Mononuclear cell (primary cell): Measurements from ENCODE around the gene ITGB1BP1. TPM values are rescaled to one million over a fixed set of nuclear protein-coding genes. Genes with fewer than 3 reads are reported as not detected.

ENCODE experiments used
- H3K27me3 ChIP-seq: 2 replicates; pipeline ENCODE4 v1.6.0; 2011; ENCODE audit warnings: low read length, control low read depth; ENCODE audit not compliant: insufficient read depth
- H3K4me1 ChIP-seq: 2 replicates; pipeline ENCODE4 v1.5.1; 2011; ENCODE audit warnings: mild to moderate bottlenecking, low read length, control low read depth; ENCODE audit not compliant: insufficient read depth
- H3K4me3 ChIP-seq: 2 replicates; pipeline ENCODE4 v1.5.1; 2011; ENCODE audit warnings: mild to moderate bottlenecking, low read length, moderate library complexity
- H3K9me3 ChIP-seq: 2 replicates; pipeline ENCODE4 v1.5.1; 2011; ENCODE audit warnings: low read depth, mild to moderate bottlenecking, control low read depth, low read length
- total RNA-seq: library from RNA; depleted of rRNA; stranded (reverse); fragments of >200 nt; gene quantifications from one replicate; pipeline ENCODE4 v1.2.3, GENCODE V29; 2012

The ITGB1BP1 gene
- total RNA-seq, 1 donor, result 12.1 TPM

DNA sequence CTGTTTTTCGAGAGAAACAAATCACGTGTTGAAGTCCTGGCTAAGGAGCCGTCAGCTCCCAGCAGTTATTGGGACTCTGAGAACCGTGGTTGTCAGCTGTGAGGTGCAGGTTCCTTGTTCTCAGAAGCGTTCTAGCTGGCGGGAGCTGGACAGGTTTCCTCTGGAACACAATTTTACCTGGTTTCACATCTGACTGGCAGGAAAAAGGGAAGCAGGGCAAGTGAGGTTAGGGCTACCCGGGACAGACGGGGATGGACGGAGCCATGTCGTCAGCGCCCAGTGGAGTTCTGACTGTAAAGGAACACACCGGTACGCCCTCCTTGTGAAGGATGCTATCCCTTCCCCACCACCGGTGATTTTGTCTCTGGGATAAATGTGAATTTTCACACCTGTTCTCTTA is 26.1 kb downstream of the ITGB1BP1 start:
- Histone ChIP-seq H3K27me3 (no peaks in the 10 kb centered on the region), H3K4me1 (no peaks in the 10 kb centered on the region), H3K9me3 (no peaks in the 10 kb centered on the region)

DNA sequence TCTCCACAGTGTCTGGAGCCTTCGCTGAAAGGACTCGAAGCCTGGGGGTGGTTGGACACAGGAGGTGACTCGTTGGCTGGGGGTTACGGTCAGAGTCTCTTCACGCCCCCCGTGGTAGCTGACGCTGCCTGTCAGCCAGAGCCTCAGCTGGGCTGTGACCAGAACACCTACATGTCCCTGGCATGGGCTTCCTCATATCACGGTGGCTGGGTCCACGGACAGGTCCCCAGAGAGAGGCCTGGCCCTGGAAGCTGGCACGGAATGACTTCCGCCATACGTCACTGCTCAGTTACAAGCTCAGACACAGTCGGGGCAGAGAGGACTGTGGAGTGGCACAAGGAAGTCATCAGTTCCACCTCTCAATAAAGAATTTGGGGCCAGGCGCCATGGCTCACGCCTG is 28.5 kb downstream of the ITGB1BP1 start:
- Histone ChIP-seq H3K27me3 (no peaks in the 10 kb centered on the region), H3K4me1 (no peaks in the 10 kb centered on the region), H3K4me3 (no peak overlapping the region), H3K9me3 (no peaks in the 10 kb centered on the region)

More for the DNA sequence above, 26.1 kb downstream of the ITGB1BP1 start:
- no peak overlapping the region for H3K4me3 ChIP-seq

DNA sequence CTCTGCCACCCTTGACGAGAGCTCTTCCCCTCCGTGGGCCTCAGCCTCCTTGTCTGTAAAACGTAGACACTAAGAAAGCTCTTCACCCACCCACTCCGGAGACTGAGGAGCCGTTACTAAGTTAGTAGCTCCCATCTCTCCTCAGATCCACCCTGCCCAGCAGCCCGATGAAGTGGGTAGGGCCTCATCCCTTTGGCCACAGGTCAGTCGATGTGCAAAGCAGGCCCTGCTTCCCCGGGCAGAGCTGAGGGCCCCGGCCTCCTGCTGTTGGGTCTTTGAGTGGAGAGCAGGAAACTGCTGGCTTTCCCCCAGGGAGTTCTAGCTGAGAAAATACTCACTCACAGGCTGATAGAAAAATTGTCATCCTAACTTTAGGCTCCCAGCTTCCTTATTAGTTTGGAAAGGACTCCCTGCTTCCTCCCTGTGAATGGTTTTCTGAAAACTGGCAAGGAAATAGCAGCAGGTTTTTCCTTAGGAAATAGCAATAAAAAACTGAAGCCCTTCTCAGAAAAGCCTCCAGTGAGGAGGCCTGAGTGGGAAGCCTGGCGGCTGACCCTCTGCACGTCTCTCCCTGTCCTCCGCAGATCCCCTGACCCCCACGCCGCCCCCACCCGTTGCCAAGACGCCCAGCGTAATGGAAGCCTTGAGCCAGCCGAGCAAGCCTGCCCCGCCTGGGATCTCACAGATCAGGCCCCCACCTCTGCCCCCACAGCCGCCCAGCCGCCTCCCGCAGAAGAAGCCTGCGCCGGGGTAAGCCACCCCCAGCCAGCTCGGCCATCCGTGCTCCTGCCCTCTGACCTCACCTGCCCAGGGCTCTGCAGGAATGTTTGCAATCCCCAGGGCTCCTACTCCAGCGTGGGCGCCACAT is 30.2 kb downstream of the ITGB1BP1 start:
- H3K27me3 ChIP-seq, result no peaks in the 10 kb centered on the region
- no peaks in the 10 kb centered on the region for H3K9me3 ChIP-seq
- H3K4me3 ChIP-seq, result no peak overlapping the region
- no peaks in the 10 kb centered on the region for H3K4me1 ChIP-seq

DNA sequence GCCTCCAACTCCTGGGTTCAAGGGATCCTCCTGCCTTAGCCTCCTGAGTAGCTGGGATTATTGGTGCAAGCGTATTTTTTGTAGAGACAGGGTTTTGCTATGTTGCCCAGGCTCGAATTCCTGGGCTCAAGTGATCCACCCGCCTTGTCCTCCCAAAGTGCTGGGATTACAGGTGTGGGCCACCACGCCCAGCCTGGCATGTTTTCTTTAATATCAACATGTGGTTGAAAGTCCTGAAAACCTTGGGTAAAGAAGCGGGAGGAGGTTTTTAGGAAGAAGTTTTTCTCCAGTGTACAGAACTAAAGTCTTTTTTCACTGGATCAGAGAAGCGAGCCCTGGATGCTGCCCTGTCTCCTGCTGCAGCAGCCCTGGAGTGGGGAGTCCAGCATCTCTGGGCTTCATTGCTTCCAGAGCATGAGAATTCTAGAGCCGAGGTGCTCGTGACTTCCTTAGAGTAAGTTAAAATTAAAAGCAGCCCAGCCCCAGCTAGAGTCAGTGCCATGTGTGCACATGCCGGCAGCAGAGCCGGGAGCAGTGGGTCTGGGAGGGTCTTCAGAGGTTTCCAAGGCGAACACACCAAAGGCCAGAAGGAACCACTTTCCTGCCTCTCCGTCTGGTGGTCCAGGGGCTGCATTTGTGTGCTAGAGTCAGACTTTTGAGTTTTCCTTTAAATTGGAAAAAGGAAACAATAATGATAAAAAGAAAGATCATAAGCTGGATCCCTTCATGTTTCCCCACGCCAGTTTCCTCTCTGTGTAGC is 31.2 kb downstream of the ITGB1BP1 start:
- no peaks in the 10 kb centered on the region for H3K9me3 ChIP-seq
- H3K4me1 ChIP-seq, result no peaks in the 10 kb centered on the region
- no peaks in the 10 kb centered on the region for H3K27me3 ChIP-seq
- H3K4me3 ChIP-seq, result no peak overlapping the region

GRCh38 chr2:9390991-9391390 is 32.3 kb downstream of the ITGB1BP1 start:
- Histone ChIP-seq H3K27me3 (no peaks in the 10 kb centered on the region), H3K4me1 (no peaks in the 10 kb centered on the region), H3K9me3 (no peaks in the 10 kb centered on the region)

GRCh38 chr2:9390151-9390850 is 33.0 kb downstream of the ITGB1BP1 start:
- H3K27me3 ChIP-seq, result no peaks in the 10 kb centered on the region

More at GRCh38 chr2:9390991-9391390, 32.3 kb downstream of the ITGB1BP1 start:
- no peak overlapping the region for H3K4me3 ChIP-seq

DNA sequence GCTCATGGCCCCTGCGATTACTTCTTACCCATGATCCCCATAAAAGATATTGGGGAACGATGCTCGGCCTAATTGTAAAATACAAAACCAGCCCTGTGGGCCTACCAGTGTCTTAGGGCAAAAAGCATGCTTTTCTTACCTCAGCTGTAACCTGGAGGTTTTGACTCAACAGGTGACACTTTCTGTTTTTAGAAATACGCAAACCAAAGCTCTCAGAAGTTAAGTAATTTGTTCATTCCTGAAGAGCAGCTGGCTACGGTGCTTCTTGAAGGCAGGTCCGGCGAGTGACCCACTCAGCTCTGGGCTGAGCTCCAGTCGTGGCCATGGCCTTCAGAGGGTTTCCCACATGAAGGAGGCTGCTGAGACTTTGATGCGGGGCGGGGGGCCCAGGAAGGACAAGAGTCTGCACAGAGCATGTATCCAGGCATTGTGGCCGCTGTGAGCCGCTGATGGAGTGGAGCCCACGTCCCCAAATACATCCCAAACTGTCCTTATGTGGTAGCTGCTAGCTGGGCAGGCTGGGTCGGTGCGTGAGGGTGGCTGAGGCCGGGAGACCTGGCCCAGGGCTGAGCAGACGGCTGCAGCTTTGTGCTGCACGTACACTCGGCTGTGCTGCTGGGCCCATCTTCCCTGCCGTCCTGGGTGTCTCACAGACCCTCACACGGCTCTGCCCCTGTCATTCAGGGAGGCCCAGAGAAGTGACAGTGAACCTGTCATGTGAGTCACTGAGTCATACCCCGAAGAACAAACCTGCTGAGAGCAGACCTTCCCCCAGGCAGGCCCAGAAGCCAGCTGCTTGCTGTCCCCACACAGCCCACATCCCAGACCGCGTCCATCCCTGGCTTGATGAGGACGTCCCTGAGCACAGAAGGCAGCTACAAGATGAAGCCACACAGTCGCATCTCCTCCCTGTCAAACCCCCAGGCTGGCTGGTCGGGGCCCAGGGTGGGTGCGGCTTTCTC is 34.1 kb downstream of the ITGB1BP1 start:
- Histone ChIP-seq H3K4me3 (no peak overlapping the region), H3K27me3 (no peaks in the 10 kb centered on the region), H3K4me1 (no peaks in the 10 kb centered on the region), H3K9me3 (no peaks in the 10 kb centered on the region)

More at GRCh38 chr2:9390151-9390850, 33.0 kb downstream of the ITGB1BP1 start:
- H3K4me1 ChIP-seq, result no peaks in the 10 kb centered on the region
- H3K9me3 ChIP-seq, result no peaks in the 10 kb centered on the region
- H3K4me3 ChIP-seq, result no peak overlapping the region

- no peak overlapping the region for H3K4me3 ChIP-seq
- H3K4me1 ChIP-seq, result no peaks in the 10 kb centered on the region
- no peaks in the 10 kb centered on the region for H3K27me3 ChIP-seq
- H3K9me3 ChIP-seq, result no peaks in the 10 kb centered on the region
These were observed 35.1 kb downstream of the ITGB1BP1 start for GRCh38 chr2:9388199-9388681.

DNA sequence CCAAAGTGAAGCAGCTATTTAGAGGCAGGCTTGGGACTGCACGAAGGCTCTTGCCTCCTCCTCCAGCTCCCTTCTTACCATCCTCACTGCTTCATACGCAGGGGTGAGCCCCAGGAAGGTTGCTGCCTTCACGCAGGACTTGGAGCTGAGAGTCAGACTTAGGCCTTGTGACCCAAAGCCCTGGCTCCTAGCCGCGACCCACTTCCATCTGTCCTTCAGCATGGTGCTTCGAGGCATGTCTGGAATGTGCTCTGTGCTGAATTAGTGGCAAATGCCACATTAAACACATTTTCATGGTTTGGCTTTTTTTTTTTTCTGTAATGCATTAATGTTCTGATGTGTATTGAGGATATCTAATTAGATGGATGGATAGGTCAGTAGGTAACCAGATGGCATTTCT is 37.5 kb downstream of the ITGB1BP1 start:
- no peaks in the 10 kb centered on the region for H3K9me3 ChIP-seq
- no peak overlapping the region for H3K4me3 ChIP-seq
- H3K4me1 ChIP-seq, result no peaks in the 10 kb centered on the region
- H3K27me3 ChIP-seq, result no peaks in the 10 kb centered on the region

DNA sequence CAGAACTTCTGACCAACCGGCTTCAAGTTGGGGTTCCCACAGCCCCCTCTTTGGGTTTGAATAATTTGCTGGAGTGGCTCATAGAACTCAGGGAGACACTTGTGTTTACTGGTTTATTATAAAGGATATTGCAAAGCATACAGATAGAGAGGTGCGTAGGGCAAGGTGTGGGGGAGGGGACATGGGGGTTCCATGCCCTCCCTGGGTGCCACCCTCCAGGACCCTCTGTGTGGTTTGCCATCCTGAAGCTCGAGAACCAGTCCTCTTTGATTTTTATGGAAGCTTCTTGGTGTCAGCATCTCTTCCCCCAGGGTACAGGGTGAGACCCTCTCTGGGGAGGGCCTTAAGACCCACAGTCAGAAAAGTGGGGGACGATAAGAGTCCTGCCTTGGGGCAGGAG is 38.8 kb downstream of the ITGB1BP1 start:
- Histone ChIP-seq H3K27me3 (no peaks in the 10 kb centered on the region), H3K4me3 (no peak overlapping the region), H3K9me3 (no peaks in the 10 kb centered on the region), H3K4me1 (no peaks in the 10 kb centered on the region)

GRCh38 chr2:9382604-9383235 is 40.6 kb downstream of the ITGB1BP1 start:
- Histone ChIP-seq H3K4me1 (no peaks in the 10 kb centered on the region), H3K9me3 (no peaks in the 10 kb centered on the region), H3K4me3 (no peak overlapping the region), H3K27me3 (no peaks in the 10 kb centered on the region)

DNA sequence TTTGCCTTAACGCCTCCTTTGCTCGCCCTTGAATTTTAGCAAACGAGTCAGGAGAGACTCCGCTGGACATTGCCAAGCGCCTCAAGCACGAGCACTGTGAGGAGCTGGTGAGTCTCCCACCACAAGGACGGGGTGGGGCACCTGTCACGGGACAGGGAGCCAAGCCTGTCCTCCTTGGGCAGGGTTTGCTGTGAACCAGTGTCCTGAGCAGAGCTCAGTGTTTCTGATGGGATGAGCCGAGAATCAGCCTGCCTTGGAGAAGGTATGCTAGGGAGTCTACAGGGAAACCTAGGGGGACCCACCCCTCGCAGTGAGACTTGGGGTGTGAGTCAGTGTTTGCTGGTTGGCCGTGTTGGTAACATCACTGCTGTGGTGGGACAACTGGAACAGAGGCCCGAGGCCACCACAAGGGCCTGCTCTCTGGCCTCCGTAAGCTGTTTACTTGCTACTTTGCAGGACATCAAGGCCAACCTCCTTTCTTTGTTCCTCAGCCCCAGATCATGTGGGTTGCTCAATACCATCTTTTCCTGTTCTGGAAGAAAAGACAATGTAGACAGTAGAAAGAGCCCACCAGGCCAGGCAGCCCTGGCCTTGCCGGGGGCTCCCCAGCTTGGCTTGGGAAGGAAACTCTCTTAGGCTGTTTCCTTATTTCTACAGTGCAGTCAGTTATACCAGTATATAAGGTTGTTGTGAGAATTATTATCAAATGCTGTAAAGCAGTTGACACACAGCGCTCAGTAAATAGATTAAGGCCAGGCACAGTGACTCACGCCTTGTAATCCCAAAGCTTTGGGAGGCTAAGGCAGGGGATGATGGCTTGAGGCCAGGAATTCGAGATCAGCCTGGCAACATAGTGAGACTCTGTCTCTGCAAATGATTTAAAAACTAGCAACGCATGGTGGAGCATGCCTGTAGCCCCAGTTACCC is 42.4 kb downstream of the ITGB1BP1 start:
- H3K9me3 ChIP-seq, result no peaks in the 10 kb centered on the region
- no peaks in the 10 kb centered on the region for H3K27me3 ChIP-seq
- H3K4me3 ChIP-seq, result no peak overlapping the region
- no peaks in the 10 kb centered on the region for H3K4me1 ChIP-seq

DNA sequence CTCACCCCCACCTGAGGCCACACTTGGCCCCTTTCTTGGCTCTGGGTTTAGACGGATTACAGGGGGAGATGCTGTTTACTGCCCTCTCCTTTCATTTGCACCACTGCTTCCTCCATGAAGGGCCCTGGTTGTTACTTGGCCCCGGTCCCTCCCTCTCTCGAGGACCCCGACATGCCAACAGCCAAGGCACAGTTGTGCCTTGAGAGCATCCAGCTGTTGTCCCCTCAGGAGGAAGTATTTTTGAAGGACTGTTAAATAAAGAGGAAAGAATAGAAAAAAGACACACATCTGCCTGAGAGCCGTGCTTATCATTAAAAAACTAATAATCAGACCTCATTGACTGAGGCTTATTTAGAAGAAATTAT is 44.0 kb downstream of the ITGB1BP1 start:
- no peaks in the 10 kb centered on the region for H3K27me3 ChIP-seq

More for the DNA sequence above, 44.0 kb downstream of the ITGB1BP1 start:
- no peak overlapping the region for H3K4me3 ChIP-seq
- no peaks in the 10 kb centered on the region for H3K4me1 ChIP-seq
- H3K9me3 ChIP-seq, result no peaks in the 10 kb centered on the region
